Calu3 (cell line): ENCODE data around the gene TBL1XR1. TPM values are rescaled to one million over a fixed set of nuclear protein-coding genes. Genes with fewer than 3 reads are reported as not detected.
A peak's percentile ranks its signal among the peaks of the same experiment; 100 is the strongest.

Experiments
- BruUV-seq: library from RNA; stranded (reverse); fragments of 400-500 nt; replicated peaks from 2 replicates; lab custom pipeline; 2021; lab: Mats Ljungman, UMichigan
- CTCF ChIA-PET: fragments of 300-600 bp; sonication (Branson Sonifier 250); formaldehyde crosslinking; loops from one replicate; lab custom pipeline; 2022; ENCODE audit warnings: antibody characterized with exemption; lab: Charles Lee
- DNase-seq: peaks from one replicate; pipeline ENCODE4 v3.0.0; 2022
- H3K27ac Mint-ChIP-seq: one replicate; pipeline ENCODE4 v1.8.0; 2022; ENCODE audit warnings: mixed read lengths; ENCODE audit not compliant: unreplicated experiment
- H3K27me3 Mint-ChIP-seq: one replicate; pipeline ENCODE4 v1.8.0; 2022; ENCODE audit warnings: mixed read lengths; ENCODE audit not compliant: unreplicated experiment
- H3K36me3 Mint-ChIP-seq: one replicate; pipeline ENCODE4 v1.8.0; 2022; ENCODE audit warnings: mild to moderate bottlenecking, moderate library complexity, mixed read lengths; ENCODE audit not compliant: insufficient read depth, unreplicated experiment
- H3K4me1 Mint-ChIP-seq: one replicate; pipeline ENCODE4 v1.8.0; 2022; ENCODE audit warnings: mild to moderate bottlenecking, low read depth, mixed read lengths; ENCODE audit not compliant: unreplicated experiment
- H3K4me3 Mint-ChIP-seq: one replicate; pipeline ENCODE4 v1.8.0; 2022; ENCODE audit warnings: mild to moderate bottlenecking, low read depth, moderate library complexity, mixed read lengths; ENCODE audit not compliant: unreplicated experiment
- H3K9me3 Mint-ChIP-seq: one replicate; pipeline ENCODE4 v1.8.0; 2022; ENCODE audit warnings: low read depth, mixed read lengths; ENCODE audit not compliant: unreplicated experiment
- CTCF ChIP-seq: fragments of 200-600 bp; IDR thresholded peaks from one replicate; pipeline ENCODE4 v1.8.0; 2022; ENCODE audit warnings: antibody characterized with exemption; ENCODE audit not compliant: unreplicated experiment
- intact Hi-C: fragments of 100-400 bp; cut with micrococcal nuclease; formaldehyde crosslinking; loops from one replicate; pipeline ENCODE4 v1.10.0; 2022; ENCODE audit not compliant: unreplicated experiment
- total RNA-seq: library from RNA; stranded (reverse); gene quantifications from 2 replicates; pipeline ENCODE4 v1.2.3, GENCODE V29; 2022

The TBL1XR1 gene
- total RNA-seq, 1 experiment from 2014 or later = 206 TPM

- Mint-ChIP-seq H3K27me3 (no peaks in the 10 kb centered on the region), H3K4me3 (no peak overlapping the region), H3K4me1 (peaks cover 9% of the 10 kb centered on the region), H3K9me3 (no peaks in the 10 kb centered on the region), H3K36me3 (peaks cover 31% of the 10 kb centered on the region), H3K27ac (no peak overlapping the region)
- no peak for TF ChIP-seq CTCF
- BruUV-seq = no TSS peak
- no peak for DNase-seq
- intact Hi-C loops = no loop called here
- CTCF ChIA-PET = no interaction called here
Observed at GRCh38 chr3:177045222-177045621, 152.1 kb downstream of the TBL1XR1 start.

- Mint-ChIP-seq H3K27ac (peak overlapping the region; percentile 5), H3K27me3 (no peaks in the 10 kb centered on the region), H3K36me3 (peaks cover 12% of the 10 kb centered on the region), H3K4me1 (peaks cover 18% of the 10 kb centered on the region), H3K4me3 (no peak overlapping the region), H3K9me3 (no peaks in the 10 kb centered on the region)
- no TSS peak for BruUV-seq
- intact Hi-C loops = loop anchor here (1.0 kb wide), 1 partner anchor 48 kb away; no protein-coding TSS in a partner anchor
- no peak for DNase-seq
- TF ChIP-seq CTCF = no peak
- CTCF ChIA-PET = no interaction called here
Observed at GRCh38 chr3:177041730-177042551, 155.3 kb downstream of the TBL1XR1 start.

- intact Hi-C loops = no loop called here
- BruUV-seq = no TSS peak
- no peaks in the 10 kb centered on the region for H3K9me3 Mint-ChIP-seq
- DNase-seq = no peak
- peaks cover 18% of the 10 kb centered on the region for H3K4me1 Mint-ChIP-seq
- H3K36me3 Mint-ChIP-seq = peaks cover 6% of the 10 kb centered on the region
- no peak for TF ChIP-seq CTCF
- no peaks in the 10 kb centered on the region for H3K27me3 Mint-ChIP-seq
- no peak overlapping the region for H3K4me3 Mint-ChIP-seq
- CTCF ChIA-PET = no interaction called here
- peak overlapping the region; percentile 5 for H3K27ac Mint-ChIP-seq
Observed at GRCh38 chr3:177041021-177041729, 156.1 kb downstream of the TBL1XR1 start.

- DNase-seq = no peak
- Mint-ChIP-seq H3K27ac (peak overlapping the region; percentile 5), H3K4me1 (peaks cover 18% of the 10 kb centered on the region), H3K27me3 (no peaks in the 10 kb centered on the region), H3K36me3 (peaks cover 11% of the 10 kb centered on the region), H3K9me3 (no peaks in the 10 kb centered on the region), H3K4me3 (no peak overlapping the region)
- BruUV-seq = no TSS peak
- TF ChIP-seq CTCF = no peak
- intact Hi-C loops = no loop called here
- CTCF ChIA-PET = no interaction called here
Observed at GRCh38 chr3:177039490-177040274, 157.6 kb downstream of the TBL1XR1 start.
